Activated T-helper 1 cell treated with anti-CD3 and anti-CD28 coated beads, Interleukin-12 subunit alpha, Interleukin-12 subunit beta, Interleukin-2, Interleukin-4 antibody, amounts not matched to agents 30 ng/mL and 10 ng/mL and 1 ng/mL, durations not matched to agents 14 hours and 24 hours and 36 hours (primary cell): ENCODE measurements around the gene MAN1C1. TPM values are rescaled to one million over a fixed set of nuclear protein-coding genes. Genes with fewer than 3 reads are reported as not detected.

ENCODE experiments used
- DNase-seq: peaks from one replicate; pipeline ENCODE4 v3.0.0; 2021; ENCODE audit warnings: low spot score
- H3K27ac Mint-ChIP-seq: one replicate; pipeline ENCODE4 v1.8.0; 2021; ENCODE audit warnings: mild to moderate bottlenecking, mixed read lengths
- H3K27me3 Mint-ChIP-seq: one replicate; pipeline ENCODE4 v1.8.0; 2022; ENCODE audit warnings: mild to moderate bottlenecking, moderate library complexity, mixed read lengths; ENCODE audit not compliant: insufficient read depth
- H3K36me3 Mint-ChIP-seq: one replicate; pipeline ENCODE4 v1.8.0; 2021; ENCODE audit warnings: low read depth, mixed read lengths
- H3K4me1 Mint-ChIP-seq: one replicate; pipeline ENCODE4 v1.8.0; 2021; ENCODE audit warnings: low read depth, mixed read lengths
- H3K4me3 Mint-ChIP-seq: one replicate; pipeline ENCODE4 v1.8.0; 2021; ENCODE audit warnings: mild to moderate bottlenecking, moderate library complexity, mixed read lengths
- H3K9me3 Mint-ChIP-seq: one replicate; pipeline ENCODE4 v1.8.0; 2021; ENCODE audit warnings: mixed read lengths
- intact Hi-C: fragments of 100-400 bp; cut with micrococcal nuclease; formaldehyde crosslinking; loops from one replicate; pipeline ENCODE4 v1.15.1; 2024
- total RNA-seq: library from RNA; stranded (reverse); gene quantifications from 2 replicates; pipeline ENCODE4 v1.2.3, GENCODE V29; 2022

MAN1C1 gene
- total RNA-seq, 1 donor from 2014 or later = 0.83 TPM

DNA sequence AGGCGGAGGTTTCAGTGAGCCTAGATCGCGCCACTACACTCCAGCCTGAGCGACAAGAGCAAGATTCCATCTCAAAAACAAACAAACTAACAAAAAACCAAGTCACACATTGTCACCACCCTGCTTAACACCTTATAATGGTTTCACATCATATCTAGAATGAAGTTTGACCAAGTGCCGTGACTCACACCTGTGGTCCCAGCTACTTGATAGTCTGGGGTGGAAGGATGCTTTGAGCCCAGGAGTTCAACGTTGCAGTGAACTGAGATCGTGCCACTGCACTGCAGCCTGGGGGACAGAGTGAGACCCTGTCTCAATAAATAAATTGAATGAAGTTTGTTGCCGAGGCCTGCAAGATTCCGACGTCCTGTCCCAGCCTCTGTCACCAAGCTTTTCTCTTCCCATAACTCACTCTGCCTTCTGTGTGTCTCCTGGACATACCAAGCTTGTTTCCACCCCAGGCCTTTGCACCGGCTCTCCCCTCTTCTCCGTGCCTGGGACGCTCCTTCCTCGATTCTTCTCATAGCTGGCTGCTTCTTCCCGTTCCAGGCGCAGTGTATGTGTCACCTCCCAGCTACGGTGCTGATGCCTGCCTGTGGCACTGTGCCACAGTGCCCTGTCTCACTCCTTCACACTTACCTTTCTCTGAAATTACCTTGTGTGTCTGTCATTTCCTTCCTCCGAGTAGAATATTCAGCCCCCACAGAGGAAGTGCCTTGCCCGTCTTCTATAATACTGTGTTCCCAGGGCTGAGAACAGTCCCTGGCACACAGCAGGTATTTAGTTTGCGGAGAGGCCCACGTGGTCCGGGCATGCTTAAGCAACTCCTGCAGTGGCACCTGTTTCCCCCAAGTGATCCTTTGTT lies 179.6 kb downstream of the MAN1C1 start:
- DNase-seq = no peak
- no peak overlapping the region for H3K4me3 Mint-ChIP-seq
- peaks cover 35% of the 10 kb centered on the region for H3K27me3 Mint-ChIP-seq
- H3K27ac Mint-ChIP-seq = no peak overlapping the region
- intact Hi-C loops = loop anchor here (1.0 to 5.0 kb wide), 5 partner anchors 22 to 294 kb away; no protein-coding TSS in a partner anchor
- peaks cover 2% of the 10 kb centered on the region for H3K36me3 Mint-ChIP-seq
- H3K9me3 Mint-ChIP-seq = no peaks in the 10 kb centered on the region
- H3K4me1 Mint-ChIP-seq = peaks cover 17% of the 10 kb centered on the region

DNA sequence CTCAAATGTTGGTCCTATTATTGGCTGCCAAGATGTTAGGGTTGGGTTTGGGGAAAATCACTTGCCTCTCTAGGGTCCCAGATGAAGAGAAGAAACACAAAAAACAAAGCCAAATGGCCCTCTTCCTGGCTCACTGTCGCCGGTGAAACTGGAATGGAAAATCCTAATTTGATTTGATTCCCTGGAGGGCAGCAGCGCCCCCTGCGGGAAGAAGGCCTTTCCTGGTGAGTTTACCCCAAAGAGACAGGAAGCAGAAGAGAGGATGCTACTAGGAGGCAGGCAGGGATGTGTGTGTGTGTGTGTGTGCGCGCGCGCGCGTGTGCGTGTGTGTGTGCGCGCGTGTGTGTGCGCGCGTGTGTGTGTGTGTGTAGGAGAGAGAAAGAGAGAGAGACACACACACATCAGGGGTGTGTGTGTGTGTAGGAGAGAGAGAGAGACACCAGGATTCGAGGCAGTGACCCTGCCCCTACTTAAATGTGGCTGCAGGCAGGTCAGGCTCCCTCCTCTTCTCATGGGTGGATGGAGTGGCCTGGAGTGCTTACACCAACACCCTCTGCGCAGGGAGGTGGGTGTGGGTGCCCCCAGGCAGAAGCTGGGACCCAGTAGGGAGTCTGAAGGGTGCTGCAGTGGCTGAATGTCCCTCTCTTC lies 180.3 kb downstream of the MAN1C1 start:
- H3K4me3 Mint-ChIP-seq = peak overlapping the region; percentile 0
- peak; percentile 65 for DNase-seq
- H3K9me3 Mint-ChIP-seq = no peaks in the 10 kb centered on the region
- peaks cover 2% of the 10 kb centered on the region for H3K36me3 Mint-ChIP-seq
- H3K27ac Mint-ChIP-seq = peak overlapping the region; percentile 9
- H3K27me3 Mint-ChIP-seq = peaks cover 31% of the 10 kb centered on the region
- H3K4me1 Mint-ChIP-seq = peaks cover 17% of the 10 kb centered on the region
- intact Hi-C loops = loop anchor here (1.0 to 5.0 kb wide), 5 partner anchors 23 to 295 kb away; no protein-coding TSS in a partner anchor

DNA sequence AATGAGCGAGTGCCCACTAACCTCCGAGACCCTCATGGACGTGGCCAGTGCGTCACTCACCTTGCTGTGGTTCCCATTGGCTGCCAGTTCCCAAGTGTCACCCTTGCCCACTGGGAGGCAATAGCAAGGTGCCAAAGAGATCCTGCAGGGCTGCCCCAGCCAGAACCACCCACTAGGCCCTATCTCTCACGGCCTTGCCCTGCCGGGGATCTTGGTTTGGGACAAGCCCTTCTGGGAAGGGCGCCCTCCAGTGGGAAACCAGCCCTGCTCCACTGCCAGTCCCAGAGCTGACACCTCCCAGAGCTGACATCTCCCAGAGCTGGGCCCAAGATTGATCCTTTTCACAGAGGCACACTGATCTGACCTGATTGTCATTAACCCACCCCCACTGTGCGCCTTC lies 181.3 kb downstream of the MAN1C1 start:
- peaks cover 26% of the 10 kb centered on the region for H3K4me1 Mint-ChIP-seq
- intact Hi-C loops = loop anchor here (5.0 kb wide), 3 partner anchors 121 to 296 kb away; no protein-coding TSS in a partner anchor
- no peak overlapping the region for H3K27ac Mint-ChIP-seq
- H3K27me3 Mint-ChIP-seq = peaks cover 34% of the 10 kb centered on the region
- no peak for DNase-seq
- H3K9me3 Mint-ChIP-seq = no peaks in the 10 kb centered on the region
- no peak overlapping the region for H3K4me3 Mint-ChIP-seq
- peaks cover 4% of the 10 kb centered on the region for H3K36me3 Mint-ChIP-seq

DNA sequence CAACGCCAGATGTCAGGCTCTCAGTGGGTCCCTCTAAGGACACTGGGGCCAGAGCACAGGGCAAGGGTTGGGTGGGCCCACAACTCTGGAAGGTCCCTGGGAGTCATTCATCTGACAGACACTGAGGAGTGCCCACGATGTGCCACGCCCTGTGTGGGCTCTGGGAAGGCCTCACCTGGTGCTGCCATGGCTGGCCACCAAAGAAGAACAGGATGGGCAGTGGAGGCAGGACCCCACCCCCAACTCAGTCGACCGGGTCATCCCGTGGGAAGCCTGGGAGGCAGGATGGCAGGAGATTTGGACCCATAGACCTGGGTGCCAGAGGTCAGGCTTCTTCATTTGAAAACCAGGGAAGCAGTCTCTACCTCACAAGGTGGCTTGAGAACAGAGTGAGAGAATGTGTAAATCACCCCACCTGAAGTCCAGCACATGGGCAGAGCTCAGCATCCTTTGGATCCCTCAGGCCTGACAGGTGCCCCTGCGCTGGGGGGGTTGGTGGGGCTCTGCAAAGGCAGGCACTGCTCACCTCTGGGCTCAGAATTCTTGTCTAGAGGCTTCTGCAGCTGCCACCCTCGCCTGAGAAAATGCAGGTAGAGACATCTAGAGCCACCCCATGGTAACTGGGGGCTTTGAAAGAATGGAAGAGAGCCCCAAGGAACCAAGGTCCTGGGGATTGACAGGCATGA lies 182.2 kb downstream of the MAN1C1 start:
- H3K4me1 Mint-ChIP-seq = peaks cover 27% of the 10 kb centered on the region
- H3K27me3 Mint-ChIP-seq = peaks cover 31% of the 10 kb centered on the region
- no peak overlapping the region for H3K27ac Mint-ChIP-seq
- peak overlapping the region; percentile 42 for H3K4me3 Mint-ChIP-seq
- peaks cover 4% of the 10 kb centered on the region for H3K36me3 Mint-ChIP-seq
- intact Hi-C loops = loop anchor here (5.0 kb wide), 3 partner anchors 122 to 297 kb away; no protein-coding TSS in a partner anchor
- H3K9me3 Mint-ChIP-seq = no peaks in the 10 kb centered on the region
- DNase-seq = no peak

DNA sequence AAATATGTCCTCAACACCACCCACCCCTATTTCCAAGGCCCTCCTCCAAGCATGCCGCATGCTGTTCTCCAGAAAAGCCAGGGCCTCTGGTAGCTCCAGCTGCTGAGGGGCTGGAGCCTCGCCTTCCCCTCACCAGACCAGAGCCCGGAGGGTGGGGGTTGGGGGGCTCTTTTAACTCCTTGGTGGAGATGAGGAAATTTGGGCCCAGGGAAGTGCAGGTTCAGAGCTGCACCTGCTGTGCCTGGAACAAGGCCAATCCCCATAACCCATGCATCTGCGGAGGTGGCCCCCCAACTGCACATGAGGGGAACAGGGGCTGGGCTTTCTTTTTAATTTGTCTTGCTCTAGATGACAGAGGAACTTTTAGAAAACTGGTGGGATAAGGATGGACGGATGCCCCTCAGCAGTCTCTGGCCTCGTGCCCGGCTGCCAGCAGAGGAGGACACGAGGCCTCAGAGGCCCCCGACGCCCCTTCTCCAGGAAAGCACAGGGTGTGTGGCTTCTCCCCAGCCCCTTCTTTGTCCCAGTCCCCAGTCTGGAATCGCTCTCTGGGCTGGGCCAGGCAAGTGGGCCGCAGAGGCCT lies 182.9 kb downstream of the MAN1C1 start:
- Mint-ChIP-seq H3K4me3 (peak overlapping the region; percentile 42), H3K4me1 (peaks cover 27% of the 10 kb centered on the region), H3K36me3 (peaks cover 4% of the 10 kb centered on the region), H3K27ac (no peak overlapping the region), H3K27me3 (peaks cover 35% of the 10 kb centered on the region), H3K9me3 (no peaks in the 10 kb centered on the region)
- intact Hi-C loops = loop anchor here (5.0 kb wide), 3 partner anchors 122 to 297 kb away; no protein-coding TSS in a partner anchor
- no peak for DNase-seq

DNA sequence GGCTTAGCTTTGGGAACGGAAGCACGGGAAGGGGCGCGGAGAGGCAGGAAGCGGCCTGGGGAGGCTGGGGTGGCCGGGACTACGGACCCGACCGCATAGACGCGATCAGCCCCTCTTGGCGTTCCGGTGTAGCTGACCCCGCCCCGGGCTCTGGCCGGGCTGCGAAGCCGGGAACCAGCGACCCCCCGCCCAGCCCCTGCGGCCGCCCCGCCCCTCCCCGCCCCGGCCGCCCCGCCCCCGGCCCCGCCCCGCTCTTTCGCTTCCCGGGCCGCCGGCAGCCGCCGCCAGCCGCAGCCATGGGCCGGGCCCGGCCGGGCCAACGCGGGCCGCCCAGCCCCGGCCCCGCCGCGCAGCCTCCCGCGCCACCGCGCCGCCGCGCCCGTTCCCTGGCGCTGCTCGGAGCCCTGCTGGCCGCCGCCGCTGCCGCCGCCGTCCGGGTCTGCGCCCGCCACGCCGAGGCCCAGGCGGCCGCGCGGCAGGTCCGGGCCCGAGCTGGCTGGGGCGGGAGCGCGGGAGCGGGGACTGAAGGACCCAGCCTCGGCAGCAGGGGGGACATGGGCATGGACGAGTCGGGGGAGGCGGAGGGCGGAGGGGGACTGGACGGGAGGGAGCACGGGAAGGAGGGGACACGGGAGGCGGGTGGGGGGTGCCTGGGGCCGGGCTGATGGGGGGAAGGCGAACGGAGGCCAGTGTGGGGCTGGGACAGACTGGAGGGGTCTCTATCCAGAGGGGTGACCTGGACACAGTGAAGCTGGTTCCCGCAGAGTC lies 183.5 kb downstream of the MAN1C1 start, which contains the start of gene SELENON:
Gene SELENON, plus strand, starts transcription at position 259 of the 768 bp plus-strand sequence. Its CDS starts 38 bp downstream, at position 297.
- no peak within 1 kb of the TSS for H3K27ac Mint-ChIP-seq
- H3K27me3 Mint-ChIP-seq = peaks cover 30% of the 10 kb centered on the region
- peaks cover 27% of the 10 kb centered on the region for H3K4me1 Mint-ChIP-seq
- H3K4me3 Mint-ChIP-seq = peak within 1 kb of the TSS; percentile 72
- H3K9me3 Mint-ChIP-seq = no peaks in the 10 kb centered on the region
- H3K36me3 Mint-ChIP-seq = peaks cover 4% of the 10 kb centered on the region
- peak; percentile 17 for DNase-seq
- intact Hi-C loops = loop anchor here (5.0 kb wide), 3 partner anchors 123 to 298 kb away; no protein-coding TSS in a partner anchor

DNA sequence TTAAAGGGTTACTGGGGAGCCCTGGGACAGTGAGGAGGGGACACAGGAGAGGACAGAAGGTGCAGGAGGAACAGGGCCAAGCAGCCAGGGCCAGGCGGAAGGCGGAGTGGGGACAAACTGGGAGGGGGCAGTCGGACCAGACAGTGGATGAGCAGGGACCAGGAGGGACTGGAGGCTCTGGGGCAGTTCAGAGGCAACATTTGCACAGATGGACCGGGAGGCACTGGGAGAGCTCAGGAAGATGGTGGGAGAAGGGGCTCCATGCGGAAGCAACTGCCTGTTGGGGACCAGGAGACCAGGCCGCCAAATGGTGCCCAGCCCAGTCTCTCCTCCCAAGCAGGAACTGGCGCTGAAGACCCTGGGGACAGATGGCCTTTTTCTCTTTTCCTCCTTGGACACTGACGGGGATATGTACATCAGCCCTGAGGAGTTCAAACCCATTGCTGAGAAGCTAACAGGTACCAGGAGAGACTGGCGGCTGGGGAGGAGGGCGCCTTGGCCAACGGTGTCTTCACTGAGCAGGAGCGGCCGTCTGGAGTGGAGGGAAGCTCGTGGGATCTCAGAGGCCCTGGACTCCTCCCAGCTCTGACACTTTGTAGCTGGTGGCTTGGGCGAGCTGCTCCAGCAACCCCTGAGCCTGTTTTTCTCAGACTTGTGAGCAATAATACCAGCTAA lies 184.2 kb downstream of the MAN1C1 start:
- Mint-ChIP-seq H3K9me3 (no peaks in the 10 kb centered on the region), H3K36me3 (peaks cover 4% of the 10 kb centered on the region), H3K4me3 (peak overlapping the region; percentile 72), H3K27ac (no peak overlapping the region), H3K27me3 (peaks cover 31% of the 10 kb centered on the region), H3K4me1 (peaks cover 27% of the 10 kb centered on the region)
- DNase-seq = no peak
- intact Hi-C loops = no loop called here

DNA sequence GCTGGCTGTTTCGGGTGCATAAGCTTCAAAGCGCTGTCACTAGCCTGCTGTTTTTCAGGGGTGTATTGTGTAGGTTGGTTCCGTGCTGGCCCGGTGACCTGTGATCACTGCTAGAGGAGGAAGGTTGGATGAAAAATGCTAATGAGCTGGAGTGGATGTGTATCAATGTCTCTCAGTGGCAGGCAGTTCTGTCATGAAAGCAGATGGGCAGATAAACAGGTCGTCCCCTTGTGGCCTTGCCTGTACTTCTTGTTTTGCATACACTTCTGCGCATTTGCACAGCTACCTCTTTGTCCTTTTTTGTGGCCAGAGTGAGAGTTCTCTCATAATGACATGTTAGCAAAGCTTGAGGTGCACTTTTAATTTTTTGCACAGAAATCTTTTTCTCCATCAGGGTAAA lies 186.3 kb downstream of the MAN1C1 start:
- no peaks in the 10 kb centered on the region for H3K9me3 Mint-ChIP-seq
- DNase-seq = no peak
- H3K27me3 Mint-ChIP-seq = peaks cover 29% of the 10 kb centered on the region
- H3K36me3 Mint-ChIP-seq = peaks cover 3% of the 10 kb centered on the region
- H3K4me3 Mint-ChIP-seq = peak overlapping the region; percentile 19
- H3K27ac Mint-ChIP-seq = no peak overlapping the region
- peaks cover 11% of the 10 kb centered on the region for H3K4me1 Mint-ChIP-seq
- intact Hi-C loops = no loop called here

DNA sequence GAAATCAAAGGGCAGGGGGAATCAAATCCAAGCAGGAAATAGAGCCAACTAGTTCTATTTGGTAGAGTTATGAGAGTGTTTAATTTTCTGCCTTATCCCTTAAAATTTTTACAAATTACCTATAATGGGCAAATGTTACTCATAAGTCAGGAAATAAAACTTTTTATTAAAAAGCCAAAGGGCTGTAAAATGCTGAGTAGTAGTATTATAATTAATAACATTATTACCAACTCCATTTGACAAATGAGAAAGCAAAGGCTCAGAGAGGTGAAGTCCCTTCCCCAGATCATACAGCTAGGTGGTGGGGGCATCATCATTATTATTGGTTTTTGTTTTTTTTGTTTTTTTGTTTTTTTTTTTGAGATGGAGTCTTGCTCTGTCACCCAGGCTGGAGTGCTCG lies 186.8 kb downstream of the MAN1C1 start:
- peaks cover 29% of the 10 kb centered on the region for H3K27me3 Mint-ChIP-seq
- peaks cover 3% of the 10 kb centered on the region for H3K36me3 Mint-ChIP-seq
- H3K4me1 Mint-ChIP-seq = peaks cover 11% of the 10 kb centered on the region
- H3K9me3 Mint-ChIP-seq = no peaks in the 10 kb centered on the region
- no peak for DNase-seq
- intact Hi-C loops = no loop called here
- H3K27ac Mint-ChIP-seq = no peak overlapping the region
- no peak overlapping the region for H3K4me3 Mint-ChIP-seq

DNA sequence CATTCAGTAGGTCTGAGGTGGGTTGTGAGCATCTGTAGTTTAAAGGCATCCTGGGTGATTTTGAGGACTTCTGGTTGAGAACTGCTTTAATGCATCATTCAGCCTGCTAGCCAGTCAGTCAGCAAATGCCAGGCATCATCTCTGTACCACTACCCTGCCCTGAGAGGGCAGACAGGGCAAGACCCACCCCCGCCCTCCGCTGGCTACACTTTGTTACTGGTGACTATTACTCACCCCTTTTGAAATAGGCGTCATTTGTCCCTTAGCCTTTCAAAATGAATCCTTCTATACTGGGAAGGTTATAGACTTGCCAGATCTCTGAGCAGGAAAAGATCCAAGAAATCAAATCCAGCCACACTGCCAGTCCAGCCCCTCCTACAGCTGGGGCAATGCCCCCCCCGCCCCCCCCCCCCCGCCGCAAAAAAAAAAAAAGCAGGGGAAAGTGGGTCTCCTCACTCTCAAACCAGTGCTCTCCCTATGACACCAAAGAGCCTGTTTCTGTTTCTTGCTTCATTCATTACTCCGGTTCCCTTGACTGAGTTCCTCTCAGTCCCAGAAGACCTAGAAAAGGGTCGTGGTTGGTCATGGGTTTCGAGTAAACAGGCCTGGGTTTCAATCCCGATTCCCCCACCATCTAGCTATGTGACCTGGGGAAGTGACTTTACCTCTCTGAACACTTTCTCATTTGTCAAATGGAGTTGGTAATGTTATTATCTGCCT lies 187.8 kb downstream of the MAN1C1 start:
- H3K27ac Mint-ChIP-seq = no peak overlapping the region
- no peak for DNase-seq
- intact Hi-C loops = no loop called here
- H3K27me3 Mint-ChIP-seq = peaks cover 29% of the 10 kb centered on the region
- H3K36me3 Mint-ChIP-seq = peaks cover 3% of the 10 kb centered on the region
- no peaks in the 10 kb centered on the region for H3K9me3 Mint-ChIP-seq
- peaks cover 11% of the 10 kb centered on the region for H3K4me1 Mint-ChIP-seq
- no peak overlapping the region for H3K4me3 Mint-ChIP-seq
